T-helper 2 cell treated with Interferon-gamma antibody and Interleukin-4, amounts not matched to agents 5 μg/mL and 100 μg/mL, for 36 hours (primary cell): ENCODE measurements around the gene CXorf49B.
"Not testable (repeated sequence)": the region's sequence is repeated elsewhere in the genome, so short reads cannot be mapped to it uniquely, and the experiment has no call there.

ENCODE experiments used
- DNase-seq: peaks from one replicate; pipeline ENCODE4 v3.0.0; 2021; ENCODE audit warnings: low spot score
- H3K27ac Mint-ChIP-seq: one replicate; pipeline ENCODE4 v1.8.0; 2021; ENCODE audit warnings: mild to moderate bottlenecking, mixed read lengths
- H3K27me3 Mint-ChIP-seq: one replicate; pipeline ENCODE4 v1.8.0; 2021; ENCODE audit warnings: low read depth, mixed read lengths
- H3K36me3 Mint-ChIP-seq: one replicate; pipeline ENCODE4 v1.8.0; 2021; ENCODE audit warnings: low read depth, mixed read lengths
- H3K4me1 Mint-ChIP-seq: one replicate; pipeline ENCODE4 v1.8.0; 2021; ENCODE audit warnings: low read depth, mixed read lengths
- H3K4me3 Mint-ChIP-seq: one replicate; pipeline ENCODE4 v1.8.0; 2022; ENCODE audit warnings: mild to moderate bottlenecking, moderate library complexity, mixed read lengths
- H3K9me3 Mint-ChIP-seq: one replicate; pipeline ENCODE4 v1.8.0; 2021; ENCODE audit warnings: mixed read lengths

Gene CXorf49B

GRCh38 chrX:71763049-71763448 is at the start of gene CXorf49B:
CXorf49B (plus strand) TSS chrX:71763349; CDS start chrX:71763424, 75 bp downstream.
- not testable (repeated sequence) for H3K4me1 Mint-ChIP-seq, H3K4me3 Mint-ChIP-seq, H3K9me3 Mint-ChIP-seq, H3K27ac Mint-ChIP-seq, H3K36me3 Mint-ChIP-seq, DNase-seq, H3K27me3 Mint-ChIP-seq

GRCh38 chrX:71714064-71714463 is 49.1 kb upstream of the CXorf49B start:
- not testable (repeated sequence) for DNase-seq, H3K27me3 Mint-ChIP-seq, H3K36me3 Mint-ChIP-seq, H3K4me1 Mint-ChIP-seq, H3K9me3 Mint-ChIP-seq, H3K4me3 Mint-ChIP-seq, H3K27ac Mint-ChIP-seq

- H3K4me1 Mint-ChIP-seq, H3K4me3 Mint-ChIP-seq, H3K9me3 Mint-ChIP-seq, DNase-seq, H3K27ac Mint-ChIP-seq, H3K36me3 Mint-ChIP-seq, H3K27me3 Mint-ChIP-seq: not testable (repeated sequence)
These were observed 47.6 kb upstream of the CXorf49B start for GRCh38 chrX:71715551-71715950.

GRCh38 chrX:71716323-71716722 is 46.8 kb upstream of the CXorf49B start:
- H3K27ac Mint-ChIP-seq, H3K27me3 Mint-ChIP-seq, DNase-seq, H3K36me3 Mint-ChIP-seq, H3K4me3 Mint-ChIP-seq, H3K9me3 Mint-ChIP-seq, H3K4me1 Mint-ChIP-seq: not testable (repeated sequence)

- H3K27ac Mint-ChIP-seq, H3K36me3 Mint-ChIP-seq, H3K4me1 Mint-ChIP-seq, H3K9me3 Mint-ChIP-seq, H3K4me3 Mint-ChIP-seq, DNase-seq, H3K27me3 Mint-ChIP-seq: not testable (repeated sequence)
These were observed 45.0 kb upstream of the CXorf49B start, which contains the start of gene CXorf49 for GRCh38 chrX:71718185-71718584. CXorf49 (minus strand) TSS chrX:71718285; CDS start chrX:71718151, 134 bp downstream.

- H3K27ac Mint-ChIP-seq, DNase-seq, H3K27me3 Mint-ChIP-seq, H3K9me3 Mint-ChIP-seq, H3K4me3 Mint-ChIP-seq, H3K36me3 Mint-ChIP-seq, H3K4me1 Mint-ChIP-seq: not testable (repeated sequence)
These were observed 44.0 kb upstream of the CXorf49B start for GRCh38 chrX:71719195-71719594.

GRCh38 chrX:71720289-71720886 is 42.8 kb upstream of the CXorf49B start:
- not testable (repeated sequence) for H3K4me1 Mint-ChIP-seq, H3K27ac Mint-ChIP-seq, H3K27me3 Mint-ChIP-seq, DNase-seq, H3K36me3 Mint-ChIP-seq, H3K4me3 Mint-ChIP-seq, H3K9me3 Mint-ChIP-seq

GRCh38 chrX:71760688-71761281 is 2.4 kb upstream of the CXorf49B start:
- not testable (repeated sequence) for H3K4me1 Mint-ChIP-seq, H3K4me3 Mint-ChIP-seq, H3K36me3 Mint-ChIP-seq, H3K27me3 Mint-ChIP-seq, DNase-seq, H3K27ac Mint-ChIP-seq, H3K9me3 Mint-ChIP-seq

GRCh38 chrX:71764832-71765231 is 1.7 kb downstream of the CXorf49B start:
- not testable (repeated sequence) for H3K4me3 Mint-ChIP-seq, H3K9me3 Mint-ChIP-seq

GRCh38 chrX:71765613-71766012 is 2.5 kb downstream of the CXorf49B start:
- not testable (repeated sequence) for H3K36me3 Mint-ChIP-seq, H3K4me3 Mint-ChIP-seq, H3K4me1 Mint-ChIP-seq, H3K27me3 Mint-ChIP-seq, DNase-seq, H3K27ac Mint-ChIP-seq, H3K9me3 Mint-ChIP-seq

More at GRCh38 chrX:71764832-71765231, 1.7 kb downstream of the CXorf49B start:
- H3K36me3 Mint-ChIP-seq, H3K27me3 Mint-ChIP-seq, H3K4me1 Mint-ChIP-seq, DNase-seq, H3K27ac Mint-ChIP-seq: not testable (repeated sequence)

- H3K9me3 Mint-ChIP-seq, H3K27me3 Mint-ChIP-seq, DNase-seq, H3K4me1 Mint-ChIP-seq, H3K4me3 Mint-ChIP-seq, H3K27ac Mint-ChIP-seq, H3K36me3 Mint-ChIP-seq: not testable (repeated sequence)
These were observed 4.0 kb downstream of the CXorf49B start for GRCh38 chrX:71767134-71767533.

GRCh38 chrX:71778322-71778721 is 15.2 kb downstream of the CXorf49B start:
- not testable (repeated sequence) for H3K36me3 Mint-ChIP-seq

GRCh38 chrX:71782225-71782949 is 19.2 kb downstream of the CXorf49B start:
- DNase-seq, H3K36me3 Mint-ChIP-seq, H3K27me3 Mint-ChIP-seq, H3K9me3 Mint-ChIP-seq, H3K4me1 Mint-ChIP-seq, H3K27ac Mint-ChIP-seq, H3K4me3 Mint-ChIP-seq: not testable (repeated sequence)

More at GRCh38 chrX:71778322-71778721, 15.2 kb downstream of the CXorf49B start:
- not testable (repeated sequence) for H3K4me3 Mint-ChIP-seq, H3K27me3 Mint-ChIP-seq, H3K9me3 Mint-ChIP-seq, H3K4me1 Mint-ChIP-seq, H3K27ac Mint-ChIP-seq, DNase-seq

GRCh38 chrX:71782950-71783299 is 19.8 kb downstream of the CXorf49B start:
- not testable (repeated sequence) for H3K4me1 Mint-ChIP-seq, H3K27me3 Mint-ChIP-seq, H3K9me3 Mint-ChIP-seq, H3K4me3 Mint-ChIP-seq, H3K27ac Mint-ChIP-seq, DNase-seq, H3K36me3 Mint-ChIP-seq
